Fibroblast of the aortic adventitia (primary cell): ENCODE results near the gene MAP1S. TPM values are rescaled to one million over a fixed set of nuclear protein-coding genes. Genes with fewer than 3 reads are reported as not detected.
"Not testable (repeated sequence)": the region's sequence is repeated elsewhere in the genome, so short reads cannot be mapped to it uniquely, and the experiment has no call there.

ENCODE experiments used
- DNase-seq: peaks from one replicate; pipeline ENCODE4 v3.0.0-alpha.2; 2010; ENCODE audit warnings: low read depth
- H3K4me3 ChIP-seq: 2 replicates; pipeline ENCODE4 v1.5.1; 2011; ENCODE audit warnings: low read depth, mild to moderate bottlenecking, control low read depth, low read length, moderate library complexity
- total RNA-seq: library from RNA; depleted of rRNA; stranded (reverse); fragments of >200 nt; gene quantifications from 2 replicates; pipeline ENCODE4 v1.2.3, GENCODE V29; 2012; ENCODE audit warnings: low replicate concordance
- TF ChIP-seq, protein P1 (sequence below): IDR thresholded peaks from 2 replicates; pipeline ENCODE4 v1.5.1; 2011; ENCODE audit warnings: mild to moderate bottlenecking, low read length, control low read depth, inconsistent platforms; ENCODE audit not compliant: insufficient read depth

MAP1S gene
- total RNA-seq, 1 donor = 19.3 TPM

DNA sequence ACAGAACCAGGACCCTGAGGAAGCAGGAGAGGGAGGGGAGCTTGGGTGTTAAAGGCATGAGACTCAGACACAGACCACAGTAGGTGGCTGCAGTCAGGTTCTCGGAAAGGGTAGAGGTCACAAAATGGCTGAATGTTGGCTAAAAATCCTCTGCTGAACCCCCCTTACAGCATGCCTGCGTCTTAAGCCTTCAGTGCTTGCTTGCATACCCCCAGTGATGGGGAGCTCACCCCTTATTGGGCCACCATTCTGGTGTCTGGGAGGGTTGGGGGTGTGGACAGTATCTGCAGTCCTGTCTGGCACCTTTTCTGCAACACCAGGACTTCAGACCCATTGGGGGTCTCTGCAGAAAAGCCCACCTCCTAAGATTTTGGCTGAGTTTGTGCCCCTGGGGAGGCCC lies 61.5 kb downstream of the MAP1S start:
- TF ChIP-seq, protein P1, sequence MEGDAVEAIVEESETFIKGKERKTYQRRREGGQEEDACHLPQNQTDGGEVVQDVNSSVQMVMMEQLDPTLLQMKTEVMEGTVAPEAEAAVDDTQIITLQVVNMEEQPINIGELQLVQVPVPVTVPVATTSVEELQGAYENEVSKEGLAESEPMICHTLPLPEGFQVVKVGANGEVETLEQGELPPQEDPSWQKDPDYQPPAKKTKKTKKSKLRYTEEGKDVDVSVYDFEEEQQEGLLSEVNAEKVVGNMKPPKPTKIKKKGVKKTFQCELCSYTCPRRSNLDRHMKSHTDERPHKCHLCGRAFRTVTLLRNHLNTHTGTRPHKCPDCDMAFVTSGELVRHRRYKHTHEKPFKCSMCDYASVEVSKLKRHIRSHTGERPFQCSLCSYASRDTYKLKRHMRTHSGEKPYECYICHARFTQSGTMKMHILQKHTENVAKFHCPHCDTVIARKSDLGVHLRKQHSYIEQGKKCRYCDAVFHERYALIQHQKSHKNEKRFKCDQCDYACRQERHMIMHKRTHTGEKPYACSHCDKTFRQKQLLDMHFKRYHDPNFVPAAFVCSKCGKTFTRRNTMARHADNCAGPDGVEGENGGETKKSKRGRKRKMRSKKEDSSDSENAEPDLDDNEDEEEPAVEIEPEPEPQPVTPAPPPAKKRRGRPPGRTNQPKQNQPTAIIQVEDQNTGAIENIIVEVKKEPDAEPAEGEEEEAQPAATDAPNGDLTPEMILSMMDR = no peak
- H3K4me3 ChIP-seq = no peak overlapping the region
- DNase-seq = no peak

DNA sequence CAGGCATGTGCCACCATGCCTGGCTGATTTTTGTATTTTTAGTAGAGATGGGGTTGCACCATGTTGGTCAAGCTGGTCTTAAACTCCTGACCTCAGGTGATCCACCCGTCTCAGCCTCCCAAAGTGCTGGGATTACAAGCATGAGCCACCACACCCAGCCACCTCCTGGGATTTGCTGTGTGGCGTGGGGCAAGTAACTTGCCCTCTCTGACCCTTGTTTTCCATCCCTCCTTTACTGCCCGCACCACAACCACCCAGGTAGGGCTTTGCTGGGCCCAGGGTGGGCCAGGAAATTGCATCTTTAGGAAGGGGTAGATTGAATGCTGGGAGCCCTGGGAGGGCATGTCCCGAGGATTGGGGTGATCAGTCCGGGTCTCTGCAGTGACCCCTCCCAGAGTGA lies 64.4 kb downstream of the MAP1S start:
- not testable (repeated sequence) for DNase-seq, H3K4me3 ChIP-seq

Other genes with a start within 250 kb of the MAP1S start
- gene SLC27A1, start 249.0 kb upstream of the MAP1S start, total RNA-seq = 11.4 and 42.0 TPM in 2 replicates
- 91.6 and 148 TPM in 2 replicates for gene PGLS, start 207.8 kb upstream of the MAP1S start, total RNA-seq
- gene COLGALT1, start 163.8 kb upstream of the MAP1S start, total RNA-seq = 62.5 and 93.1 TPM in 2 replicates
- 0.27 and 0.49 TPM in 2 replicates for gene UNC13A, start 31.1 kb upstream of the MAP1S start, total RNA-seq
- 0.36 TPM in 1 of 2 replicates, not detected in the other for gene FCHO1, start 32.0 kb downstream of the MAP1S start, total RNA-seq
- not detected in 2 replicates for gene B3GNT3, start 75.7 kb downstream of the MAP1S start, total RNA-seq
- gene INSL3, start 102.0 kb downstream of the MAP1S start, total RNA-seq = not detected in 2 replicates
- gene JAK3, start 128.5 kb downstream of the MAP1S start, total RNA-seq = 1.3 and 2.7 TPM in 2 replicates
- gene RPL18A, start 140.4 kb downstream of the MAP1S start, total RNA-seq = 1,681 and 2,030 TPM in 2 replicates
- not detected in 2 replicates for gene SLC5A5, start 152.5 kb downstream of the MAP1S start, total RNA-seq
- 17.0 and 24.9 TPM in 2 replicates for gene CCDC124, start 213.5 kb downstream of the MAP1S start, total RNA-seq
- gene KCNN1, start 247.6 kb downstream of the MAP1S start, total RNA-seq = 0.25 TPM in 1 of 2 replicates, not detected in the other